Cardiac fibroblast (primary cell): ENCODE data around the gene SPATA31E1.

Source experiments
- DNase-seq, 2 donors: peaks; one replicate each; pipeline versions ENCODE4 v3.0.0 to v3.0.0-alpha.2; 2010; ENCODE audit warnings: low read depth in 2 of 2
- H3K4me3 ChIP-seq, 2 donors: replicated peaks in 1 of 2; 1 replicate in 1 of 2; 2 replicates in 1 of 2; pipeline ENCODE4 v1.5.1; 2011; ENCODE audit warnings: low read depth in 2 of 2, low read length in 2 of 2, mild to moderate bottlenecking in 2 of 2, moderate library complexity in 1 of 2
- CTCF ChIP-seq: IDR thresholded peaks from one replicate; pipeline ENCODE4 v1.5.1; 2011; ENCODE audit warnings: low read depth, mild to moderate bottlenecking, low read length, inconsistent platforms

SPATA31E1 gene

GRCh38 chr9:87862536-87863268 lies 20.0 kb upstream of the SPATA31E1 start:
- DNase-seq: peak; percentile 64 to 85
- no peak overlapping the region for H3K4me3 ChIP-seq
- TF ChIP-seq CTCF: no peak

- TF ChIP-seq CTCF: no peak
- DNase-seq: no peak
- H3K4me3 ChIP-seq: no peak overlapping the region
These were observed 18.7 kb upstream of the SPATA31E1 start for GRCh38 chr9:87863882-87864465.

DNA sequence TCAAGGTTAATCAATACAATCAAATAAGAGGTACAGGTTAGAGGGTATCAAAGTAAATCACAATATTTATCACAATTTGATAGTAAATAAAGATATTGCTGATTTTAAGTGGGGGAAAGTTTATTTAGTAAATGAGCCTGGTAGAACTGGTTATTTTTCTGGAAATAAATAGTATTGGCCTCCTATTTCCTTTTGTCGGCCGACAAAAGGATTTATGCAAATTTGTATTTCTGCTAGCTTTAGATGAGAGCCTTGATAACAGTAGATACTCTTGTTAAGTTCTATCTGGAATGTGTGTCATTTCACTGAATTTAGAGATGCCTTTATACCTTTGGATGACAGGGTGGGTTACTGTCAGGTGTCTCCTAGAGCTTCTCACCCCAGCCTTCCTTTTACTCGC lies 17.8 kb upstream of the SPATA31E1 start:
- H3K4me3 ChIP-seq: no peak overlapping the region
- no peak for TF ChIP-seq CTCF
- no peak for DNase-seq

GRCh38 chr9:87865626-87866025 lies 17.1 kb upstream of the SPATA31E1 start:
- TF ChIP-seq CTCF: no peak
- H3K4me3 ChIP-seq: no peak overlapping the region

DNA sequence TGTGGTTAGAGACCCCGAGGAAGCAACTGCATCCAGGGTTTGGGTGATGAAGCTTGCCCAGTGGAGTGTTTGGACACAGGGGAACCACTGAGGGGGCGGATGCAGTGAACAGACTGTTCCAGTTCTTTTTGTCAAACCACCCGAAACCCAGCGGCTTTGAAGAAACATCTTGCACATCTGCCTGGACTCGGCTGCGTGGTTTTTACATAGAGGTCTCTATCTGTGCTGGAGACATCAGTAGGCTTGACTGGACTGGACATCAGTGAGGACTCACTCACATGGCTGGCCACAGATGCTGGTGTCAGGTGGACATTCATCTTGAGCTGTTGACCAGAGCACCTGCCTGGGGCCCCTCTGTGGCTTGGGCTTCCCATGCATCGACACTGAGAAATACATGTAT lies 15.3 kb upstream of the SPATA31E1 start:
- H3K4me3 ChIP-seq: no peak overlapping the region
- no peak for TF ChIP-seq CTCF
- no peak for DNase-seq

More at GRCh38 chr9:87865626-87866025, 17.1 kb upstream of the SPATA31E1 start:
- DNase-seq: no peak

GRCh38 chr9:87868175-87868574 lies 14.5 kb upstream of the SPATA31E1 start:
- DNase-seq: no peak
- H3K4me3 ChIP-seq: no peak overlapping the region
- TF ChIP-seq CTCF: no peak
